ENCODE results near the gene RTL9.
"Not testable (repeated sequence)": the region's sequence is repeated elsewhere in the genome, so short reads cannot be mapped to it uniquely, and the experiment has no call there.

DNA sequence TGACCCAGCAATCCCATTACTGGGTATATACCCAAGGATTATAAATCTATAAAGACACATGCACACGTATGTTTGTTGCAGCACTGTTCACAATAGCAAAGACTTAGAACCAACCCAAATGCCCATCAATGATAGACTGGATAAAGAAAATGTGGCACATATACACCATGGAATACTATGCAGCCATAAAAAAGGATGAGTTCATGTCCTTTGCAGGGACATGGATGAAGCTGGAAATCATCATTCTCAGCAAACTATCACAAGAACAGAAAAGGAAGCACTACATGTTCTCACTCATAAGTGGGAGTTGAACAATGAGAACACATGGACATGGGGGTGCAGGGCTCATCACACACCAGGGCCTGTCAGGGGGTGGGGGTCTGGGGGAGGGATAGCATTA, 25.2 kb upstream of the RTL9 start:
- TF ChIP-seq, protein P1, sequence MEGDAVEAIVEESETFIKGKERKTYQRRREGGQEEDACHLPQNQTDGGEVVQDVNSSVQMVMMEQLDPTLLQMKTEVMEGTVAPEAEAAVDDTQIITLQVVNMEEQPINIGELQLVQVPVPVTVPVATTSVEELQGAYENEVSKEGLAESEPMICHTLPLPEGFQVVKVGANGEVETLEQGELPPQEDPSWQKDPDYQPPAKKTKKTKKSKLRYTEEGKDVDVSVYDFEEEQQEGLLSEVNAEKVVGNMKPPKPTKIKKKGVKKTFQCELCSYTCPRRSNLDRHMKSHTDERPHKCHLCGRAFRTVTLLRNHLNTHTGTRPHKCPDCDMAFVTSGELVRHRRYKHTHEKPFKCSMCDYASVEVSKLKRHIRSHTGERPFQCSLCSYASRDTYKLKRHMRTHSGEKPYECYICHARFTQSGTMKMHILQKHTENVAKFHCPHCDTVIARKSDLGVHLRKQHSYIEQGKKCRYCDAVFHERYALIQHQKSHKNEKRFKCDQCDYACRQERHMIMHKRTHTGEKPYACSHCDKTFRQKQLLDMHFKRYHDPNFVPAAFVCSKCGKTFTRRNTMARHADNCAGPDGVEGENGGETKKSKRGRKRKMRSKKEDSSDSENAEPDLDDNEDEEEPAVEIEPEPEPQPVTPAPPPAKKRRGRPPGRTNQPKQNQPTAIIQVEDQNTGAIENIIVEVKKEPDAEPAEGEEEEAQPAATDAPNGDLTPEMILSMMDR (IDR thresholded peaks at IDR 0.05): not testable (repeated sequence)
- TF ChIP-seq POLR2AphosphoS5, POLR2A (IDR thresholded peaks at IDR 0.05): not testable (repeated sequence)

Measured in prostate gland (tissue), 2 donors.